ENCODE data around the gene DBT.
"Not testable (repeated sequence)": the region's sequence is repeated elsewhere in the genome, so short reads cannot be mapped to it uniquely, and the experiment has no call there.

Gene DBT

DNA sequence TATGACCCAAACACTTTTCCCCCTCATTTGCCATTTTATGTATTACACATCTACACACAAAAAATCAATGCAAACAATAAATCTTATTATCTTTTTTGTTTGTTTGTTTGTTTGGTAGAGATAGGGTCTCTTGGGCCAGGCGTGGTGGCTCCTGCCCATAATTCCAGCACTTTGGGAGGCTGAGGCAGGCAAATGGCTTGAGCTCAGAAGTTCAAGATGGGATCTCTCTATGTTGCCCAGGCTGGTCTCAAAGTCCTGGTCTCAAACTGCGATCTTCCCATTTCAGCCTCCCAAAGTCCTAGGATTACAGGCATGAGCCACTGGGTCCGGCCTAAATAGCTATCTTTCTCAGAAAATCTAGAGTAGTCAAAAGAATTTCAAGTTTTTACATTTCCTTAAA is 1.2 kb upstream of the DBT start:
- no peak for DNase-seq (ENCODE audit: low read depth in 2 of 2)

DNA sequence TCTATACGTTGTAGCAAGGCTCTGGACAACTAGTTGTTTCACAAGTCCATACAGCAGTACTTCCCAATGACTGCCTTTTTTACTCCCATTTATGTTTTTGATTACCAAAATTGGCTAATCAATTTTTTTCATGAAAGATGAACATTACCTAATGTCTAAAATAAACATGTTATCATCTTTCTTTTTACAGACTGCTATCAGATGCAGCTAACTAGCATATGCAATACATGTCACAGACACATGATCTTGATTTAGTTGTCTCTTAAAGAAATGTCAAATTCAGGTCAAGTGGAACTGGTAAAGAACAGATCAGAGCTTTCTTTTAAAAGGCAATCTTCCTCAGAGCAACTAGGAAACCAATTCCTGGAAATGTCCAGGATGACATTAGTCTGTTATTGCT is 630 bp upstream of the DBT start:
- DNase-seq (ENCODE audit: low read depth in 2 of 2), result no peak

DNA sequence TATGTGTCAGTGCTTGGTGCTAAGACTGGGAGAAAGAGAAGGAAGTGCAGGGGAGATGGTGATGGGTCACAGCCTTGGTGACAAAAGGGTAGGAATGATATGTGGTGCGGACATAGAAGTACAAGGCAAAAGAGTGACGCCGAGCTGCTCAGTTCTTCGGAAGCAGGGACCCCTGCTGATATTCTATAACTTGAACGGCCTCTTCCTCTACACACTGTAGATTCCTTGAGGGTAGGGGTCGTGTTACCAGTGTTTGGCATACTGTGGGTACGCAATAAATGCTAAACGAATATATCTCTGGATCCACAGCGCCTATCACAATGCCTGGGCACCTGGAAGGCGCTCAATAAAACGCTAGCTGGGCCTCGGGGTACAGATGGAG is 488 bp downstream of the DBT start:
- no peak for DNase-seq (ENCODE audit: low read depth in 2 of 2)

DNA sequence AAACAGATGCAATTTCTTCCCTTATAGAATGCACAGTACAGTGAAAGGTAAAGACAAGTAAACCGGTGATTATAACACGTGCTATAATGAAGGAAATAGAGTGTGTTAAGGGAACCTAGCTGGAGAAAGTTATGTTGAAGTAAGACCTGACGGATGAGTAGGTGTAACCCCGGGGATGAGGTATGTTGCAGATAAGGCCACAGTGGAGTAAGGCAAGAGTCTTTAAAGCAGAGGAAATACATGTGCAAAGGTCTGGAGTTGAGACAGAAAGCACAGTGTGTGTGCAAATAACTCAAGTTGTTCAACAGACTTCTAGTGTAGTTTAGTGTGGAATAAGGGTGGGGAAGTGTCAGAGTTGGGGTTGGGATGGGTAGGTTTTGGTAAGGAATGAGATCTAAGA is 2.9 kb downstream of the DBT start:
- DNase-seq (ENCODE audit: low read depth in 2 of 2), result no peak

DNA sequence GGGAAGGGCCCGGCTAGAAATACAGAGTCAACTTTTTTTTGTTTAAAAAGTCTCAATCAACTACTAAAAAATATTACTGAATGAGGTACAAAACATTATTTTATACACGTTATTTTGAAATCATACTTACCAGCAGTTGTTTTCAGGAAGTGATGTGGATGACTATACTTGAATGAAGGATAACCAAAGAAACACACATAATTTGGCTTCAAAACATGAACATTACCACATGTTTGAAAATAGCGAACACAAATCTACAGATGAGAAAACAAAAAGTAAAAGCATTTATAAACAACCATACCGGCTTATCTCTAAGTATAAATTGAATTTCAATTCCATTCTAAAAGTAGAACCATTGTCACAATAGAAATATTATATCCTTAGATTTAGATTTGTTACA is 9.0 kb downstream of the DBT start:
- DNase-seq (ENCODE audit: low read depth in 2 of 2), result no peak

DNA sequence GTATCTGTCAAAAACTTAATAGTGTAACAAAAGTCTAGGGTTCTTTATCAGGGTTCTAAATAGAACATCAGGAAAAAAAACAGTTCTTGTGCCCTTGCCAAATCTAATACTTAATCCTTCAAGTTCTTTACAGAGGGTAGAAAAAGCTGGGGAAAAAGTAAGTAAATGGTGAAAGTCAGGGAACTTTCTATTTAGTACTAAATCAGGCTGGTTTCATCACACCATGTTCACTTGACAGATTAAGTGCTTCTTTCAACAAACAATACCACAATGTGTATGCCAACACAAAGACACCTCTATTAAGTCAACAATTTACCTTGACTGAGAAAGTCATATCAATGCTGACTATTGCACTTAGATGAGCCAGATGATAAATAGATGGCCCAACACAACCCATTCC is 9.7 kb downstream of the DBT start:
- DNase-seq (ENCODE audit: low read depth in 2 of 2), result no peak

DNA sequence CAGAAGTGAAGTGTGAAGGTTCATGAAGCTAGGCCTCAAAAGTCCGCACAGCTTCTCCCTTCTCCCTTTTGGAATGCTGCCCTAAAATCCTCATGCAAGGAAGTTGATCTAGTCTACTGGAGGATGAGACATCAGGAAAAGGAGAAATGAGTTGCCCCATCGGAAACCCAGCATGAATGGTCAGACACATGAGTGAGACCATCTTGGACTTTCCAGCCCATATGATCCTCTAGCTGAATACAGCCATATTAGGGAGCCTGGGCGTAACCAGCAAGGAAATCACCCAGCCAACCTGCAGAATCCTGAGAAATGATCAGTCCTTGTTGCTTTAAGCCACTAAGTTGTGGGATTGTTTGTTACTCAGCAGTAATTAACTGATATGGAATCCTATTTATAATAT is 12.5 kb downstream of the DBT start:
- no peak for DNase-seq (ENCODE audit: low read depth in 2 of 2)

DNA sequence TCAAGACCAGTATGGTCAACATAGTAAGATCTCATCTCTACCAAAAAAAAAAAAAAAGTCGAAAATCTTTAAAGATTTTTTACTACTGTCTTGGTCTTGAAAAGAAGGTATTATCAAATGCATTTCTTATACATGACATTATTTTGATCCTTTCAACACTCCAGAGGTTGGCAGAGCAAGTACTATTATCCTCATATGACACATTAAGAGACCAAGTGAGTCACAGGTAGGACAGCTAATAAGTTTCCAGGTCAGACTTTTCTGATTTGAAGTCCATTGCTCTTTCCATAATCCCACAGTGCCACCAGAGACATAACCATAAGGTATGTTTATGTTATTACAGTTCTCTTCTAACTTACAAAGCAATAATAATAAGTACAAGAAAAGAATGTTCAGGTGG is 15.2 kb downstream of the DBT start:
- no peak for DNase-seq (ENCODE audit: low read depth in 2 of 2)

DNA sequence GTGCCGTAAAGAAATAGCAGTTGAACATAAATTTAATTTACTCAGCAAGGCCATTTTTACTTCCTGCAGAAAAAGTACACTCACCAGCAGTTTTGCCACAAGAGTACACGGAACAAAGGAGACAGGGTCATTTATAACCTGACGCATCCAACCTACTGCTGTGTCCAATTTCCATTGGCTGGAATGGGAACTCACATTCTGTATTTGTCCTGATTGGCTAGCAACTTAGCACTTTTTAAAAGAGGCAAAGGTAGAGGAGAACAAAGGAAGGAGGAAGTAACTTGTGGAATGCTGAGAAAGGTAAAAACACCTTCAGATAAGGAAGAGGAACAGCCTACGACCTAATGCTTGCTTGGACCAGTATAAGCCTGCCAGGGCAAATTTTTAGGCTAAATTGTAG is 16.1 kb downstream of the DBT start:
- DNase-seq (ENCODE audit: low read depth in 2 of 2), result not testable (repeated sequence)

DNA sequence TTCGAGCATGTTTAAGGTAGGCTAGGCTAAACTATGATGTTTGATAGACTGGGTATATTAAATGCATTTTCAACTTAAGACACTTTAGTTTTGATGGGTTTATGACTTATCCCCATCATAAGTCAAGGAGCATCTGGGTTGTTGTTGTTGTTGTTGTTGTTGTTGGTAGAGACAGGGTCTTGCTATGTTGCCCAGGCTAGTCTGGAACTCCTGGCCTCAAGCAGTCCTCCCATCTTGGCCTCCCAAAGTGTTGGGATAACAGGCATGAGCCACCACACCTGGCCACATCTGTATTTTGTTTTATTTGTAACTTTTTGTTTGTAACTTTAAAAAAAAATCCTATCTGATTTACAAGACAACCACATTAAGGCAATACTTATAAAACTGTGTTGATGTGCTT is 17.5 kb downstream of the DBT start:
- no peak for DNase-seq (ENCODE audit: low read depth in 2 of 2)

DNA sequence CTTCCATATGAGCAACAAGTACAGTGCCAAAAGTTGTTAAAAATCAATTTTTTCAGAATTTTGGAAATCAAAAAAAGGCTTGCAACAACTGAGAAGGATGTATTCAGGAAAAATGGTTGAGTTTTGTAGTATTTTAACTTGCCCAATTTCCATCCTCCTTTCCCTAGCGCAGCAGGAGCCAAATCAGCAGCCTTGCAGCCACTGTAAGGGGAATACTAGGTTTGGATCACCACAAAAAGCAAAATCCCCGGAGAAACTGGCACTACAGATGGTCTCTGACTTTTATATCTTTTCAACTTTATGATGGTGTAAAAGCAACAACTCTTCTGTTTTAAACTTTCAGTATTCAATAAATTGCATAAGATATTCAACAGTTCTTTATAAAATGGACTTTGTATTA is 17.9 kb downstream of the DBT start:
- DNase-seq (ENCODE audit: low read depth in 2 of 2), result no peak

DNA sequence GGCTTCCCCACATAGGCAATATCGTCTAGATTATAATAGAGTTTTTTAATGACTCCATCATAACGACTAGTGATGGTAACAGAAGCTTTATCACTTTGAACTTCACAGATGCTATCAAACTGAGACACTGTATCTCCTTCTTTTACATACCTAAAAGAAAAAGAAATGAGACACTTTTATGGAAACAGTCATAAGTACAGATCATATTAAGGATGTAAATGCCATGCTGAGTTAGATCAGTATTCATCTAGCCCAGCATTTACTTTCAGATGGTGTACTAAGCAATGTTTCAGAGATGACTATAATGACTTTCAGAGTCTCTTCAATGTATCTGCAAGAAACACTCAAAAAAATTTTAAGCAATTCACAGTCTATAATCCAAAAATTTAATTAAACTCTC is 18.9 kb downstream of the DBT start:
- DNase-seq (ENCODE audit: low read depth in 2 of 2), result no peak

DNA sequence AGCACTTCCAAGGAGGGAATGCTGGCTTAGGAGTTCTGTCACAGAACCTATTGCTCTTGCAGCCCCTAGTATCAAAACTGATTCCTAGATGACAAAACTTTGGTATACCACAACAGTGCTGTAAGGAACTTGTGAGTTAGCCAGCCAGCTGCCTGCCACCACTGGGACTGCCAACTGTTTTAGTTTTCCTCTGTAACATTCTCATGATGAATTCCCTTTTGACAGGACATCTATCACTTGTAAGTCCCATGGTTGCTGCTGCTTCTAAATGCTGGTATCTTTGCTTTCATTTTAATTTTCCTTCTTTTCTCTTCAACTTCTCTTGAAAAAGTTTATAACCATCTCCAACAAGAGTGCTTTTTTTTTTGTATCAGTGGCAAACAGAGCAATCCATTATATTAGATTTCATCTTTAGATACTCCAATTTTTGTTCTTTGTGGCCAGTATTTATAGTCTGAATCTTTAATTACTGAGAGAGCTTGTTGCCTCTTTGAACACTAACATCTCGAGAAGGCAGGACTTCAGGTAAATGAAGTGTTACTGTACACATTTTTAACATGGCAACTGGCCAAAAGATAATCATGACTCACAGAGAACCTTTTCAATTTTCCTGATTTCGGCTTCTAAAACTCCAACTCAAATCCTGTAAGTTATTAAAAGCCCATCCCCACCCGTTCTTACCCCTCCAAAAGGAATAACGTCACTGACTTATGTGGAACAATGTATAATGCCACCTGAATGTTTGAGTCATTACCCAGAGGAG is 19.8 kb downstream of the DBT start:
- no peak for DNase-seq (ENCODE audit: low read depth in 2 of 2)

DNA sequence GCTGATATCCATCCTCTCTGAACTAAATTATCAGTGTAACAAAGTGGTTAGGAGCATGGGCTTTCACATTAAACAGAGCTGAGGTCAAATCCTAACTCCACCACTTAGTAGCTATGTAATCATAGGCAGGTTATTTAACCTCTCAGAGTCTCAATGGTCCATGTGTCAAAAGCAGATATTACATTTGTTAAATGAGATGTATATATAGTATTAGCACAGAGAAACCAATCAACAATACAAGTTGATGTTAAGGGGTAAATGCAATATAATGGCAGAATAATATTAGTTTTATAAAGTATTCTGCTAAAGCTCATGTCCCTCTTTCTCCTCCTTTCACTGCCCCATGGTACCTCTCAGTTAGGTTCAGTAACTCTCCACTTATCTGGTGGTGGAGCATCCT is 27.2 kb downstream of the DBT start:
- no peak for DNase-seq (ENCODE audit: low read depth in 2 of 2)

DNA sequence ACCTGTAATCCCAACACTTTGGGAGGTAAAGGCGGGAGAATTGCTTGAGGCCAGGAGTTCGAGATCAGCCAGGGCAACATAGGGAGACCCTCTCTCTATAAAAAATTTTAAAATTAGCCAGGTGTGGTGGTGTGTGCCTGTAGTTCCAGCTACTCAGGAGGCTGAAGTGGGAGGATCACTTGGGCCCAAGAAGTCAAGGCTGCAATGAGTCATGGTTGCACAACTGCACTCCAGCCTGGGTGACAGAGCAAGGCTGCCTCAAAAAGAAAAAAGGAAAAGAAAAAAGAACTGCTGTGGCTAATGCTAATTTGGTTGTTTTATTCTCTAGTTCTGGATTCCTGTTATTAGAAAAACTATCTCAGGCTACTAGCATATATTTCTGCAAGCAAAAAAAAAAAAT is 29.8 kb downstream of the DBT start:
- DNase-seq (ENCODE audit: low read depth in 2 of 2), result no peak

DNA sequence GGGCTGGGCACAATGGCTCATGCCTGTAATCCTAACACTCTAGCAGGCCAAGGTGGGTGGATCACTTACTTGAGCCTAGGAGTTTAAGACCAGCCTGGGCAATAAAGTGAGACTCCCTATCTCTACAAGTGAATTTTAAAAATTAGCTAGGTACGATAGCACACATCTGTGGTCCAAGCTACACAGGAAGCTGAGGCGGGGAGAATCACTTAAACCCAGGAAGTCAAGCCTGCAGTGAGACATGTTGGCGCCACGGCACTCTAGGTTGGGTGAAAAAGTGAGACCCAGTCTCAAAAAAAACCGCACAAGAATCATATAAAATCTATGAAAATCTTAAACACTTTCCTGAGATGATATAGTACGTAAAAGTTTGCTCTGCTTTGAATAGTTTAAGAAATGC is 30.2 kb downstream of the DBT start:
- no peak for DNase-seq (ENCODE audit: low read depth in 2 of 2)

DNA sequence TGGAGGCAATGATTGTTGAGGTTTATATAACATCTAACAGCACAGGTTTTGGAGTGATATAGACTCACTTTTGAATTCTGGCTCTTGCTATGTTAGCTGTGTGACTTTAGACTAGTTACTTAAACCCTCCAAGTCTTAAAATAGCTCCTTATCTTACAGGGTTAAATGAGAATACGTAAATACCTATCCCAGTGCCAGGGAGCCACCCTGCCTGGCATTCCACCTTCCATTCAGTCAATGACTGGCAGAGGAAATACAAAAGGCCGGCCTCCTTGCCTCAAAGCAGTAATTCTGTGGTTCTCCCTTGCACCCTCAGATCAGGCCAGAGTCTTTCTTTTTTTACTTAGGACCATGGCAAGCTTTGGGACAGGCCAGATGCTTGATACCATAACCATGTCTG is 31.8 kb downstream of the DBT start:
- DNase-seq (ENCODE audit: low read depth in 2 of 2), result no peak

DNA sequence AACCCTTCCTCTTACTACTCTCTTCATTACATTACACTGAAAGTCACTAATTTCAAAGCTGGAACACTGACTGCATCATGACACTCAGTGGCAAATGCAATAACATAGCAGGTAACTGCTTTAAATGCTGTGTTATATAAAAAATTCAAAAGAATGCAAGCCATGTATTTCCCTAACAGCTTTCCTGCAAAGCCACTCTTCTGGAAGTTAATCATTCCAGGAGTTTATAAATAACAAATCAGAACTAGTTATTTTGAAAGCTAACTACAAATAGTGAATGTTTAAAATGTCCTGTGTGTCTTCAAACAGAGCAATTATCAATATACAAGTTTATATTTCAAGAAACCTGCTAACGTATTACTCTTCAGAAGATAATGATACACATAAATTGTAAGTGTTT is 34.5 kb downstream of the DBT start:
- no peak for DNase-seq (ENCODE audit: low read depth in 2 of 2)

DNA sequence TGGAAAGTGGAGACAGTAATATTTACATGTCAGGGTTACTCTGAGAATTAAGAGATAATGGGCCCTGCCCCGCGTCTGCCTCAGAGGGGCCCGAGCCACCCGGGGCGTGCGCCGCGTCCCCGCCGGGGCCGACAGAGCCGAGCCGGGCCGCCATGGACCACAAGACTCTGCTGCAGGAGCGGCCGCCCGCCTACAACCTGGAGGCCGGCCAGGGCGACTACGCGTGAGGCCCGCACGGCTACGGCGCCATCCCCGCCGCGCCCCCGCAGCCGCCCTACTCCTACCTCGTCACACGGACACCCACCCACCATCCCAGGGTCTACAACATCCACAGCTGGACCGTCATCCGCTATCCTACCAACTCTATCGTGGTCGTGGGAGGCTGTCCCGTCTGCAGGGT is 36.5 kb downstream of the DBT start:
- DNase-seq (ENCODE audit: low read depth in 2 of 2), result no peak

DNA sequence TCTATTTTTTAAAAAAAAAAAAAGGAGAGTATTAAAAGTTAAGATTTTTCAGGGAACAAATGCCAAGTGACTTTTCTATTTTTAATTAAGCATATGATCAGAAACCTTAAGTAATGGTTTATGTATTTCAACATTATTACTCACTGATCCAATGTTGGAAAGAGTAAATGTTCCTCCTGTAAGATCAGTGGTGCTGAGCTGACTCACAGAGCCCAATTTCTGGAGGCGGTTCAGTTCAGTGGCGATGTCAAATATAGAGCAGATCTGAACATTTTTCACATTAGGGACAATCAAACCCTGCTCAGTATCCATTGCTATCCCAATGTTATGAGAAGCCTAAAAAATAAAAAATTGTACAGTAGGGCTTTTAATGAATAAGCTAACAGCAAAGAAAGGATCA is 43.3 kb downstream of the DBT start:
- DNase-seq (ENCODE audit: low read depth in 2 of 2), result no peak

DNA sequence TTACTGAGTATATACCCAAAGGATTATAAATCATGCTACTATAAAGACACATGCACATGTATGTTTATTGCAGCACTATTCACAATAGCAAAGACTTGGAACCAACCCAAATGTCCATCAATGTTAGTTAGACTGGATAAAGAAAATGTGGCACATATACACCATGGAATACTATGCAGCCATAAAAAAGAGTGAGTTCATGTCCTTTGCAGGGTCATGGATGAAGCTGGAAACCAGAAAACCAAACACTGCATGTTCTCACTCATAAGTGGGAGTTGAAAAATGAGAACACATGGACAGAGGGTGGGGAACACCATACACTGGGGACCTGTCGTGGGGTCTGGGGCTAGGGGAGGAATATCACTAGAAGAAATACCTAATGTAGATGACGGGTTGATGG is 44.0 kb downstream of the DBT start:
- not testable (repeated sequence) for DNase-seq (ENCODE audit: low read depth in 2 of 2)

DNA sequence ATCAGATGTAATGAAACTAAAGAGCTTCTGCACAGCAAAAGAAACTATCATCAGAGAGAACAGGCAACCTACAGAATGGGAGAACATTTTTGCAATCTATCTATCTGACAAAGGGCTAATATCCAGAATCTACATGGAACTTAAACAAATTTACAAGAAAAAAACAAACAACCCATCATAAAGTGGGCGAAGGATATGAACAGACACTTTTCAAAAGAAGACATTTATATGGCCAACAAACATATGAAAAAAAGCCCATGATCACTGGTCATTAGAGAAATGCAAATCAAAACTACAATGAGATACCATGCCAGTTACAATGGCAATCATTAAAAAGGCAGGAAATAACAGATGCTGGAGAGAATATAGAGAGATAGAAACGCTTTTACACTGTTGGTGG is 44.5 kb downstream of the DBT start:
- DNase-seq (ENCODE audit: low read depth in 2 of 2), result not testable (repeated sequence)

DNA sequence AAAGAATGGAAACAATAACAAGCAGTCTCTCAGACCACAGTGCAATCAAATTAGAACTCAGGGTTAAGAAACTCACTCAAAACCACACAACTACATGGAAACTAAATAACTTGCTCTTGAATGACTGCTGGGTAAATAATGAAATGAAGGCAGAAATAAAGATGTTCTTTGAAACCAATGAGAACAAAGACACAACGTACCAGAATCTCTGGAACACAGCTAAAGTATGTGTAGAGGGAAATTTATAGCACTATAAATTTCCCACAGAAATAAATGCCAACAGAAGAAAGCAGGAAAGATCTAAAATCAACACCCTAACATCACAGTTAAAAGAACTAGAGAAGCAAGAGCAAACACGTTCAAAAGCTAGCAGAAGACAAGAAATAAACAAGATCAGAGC is 46.9 kb downstream of the DBT start:
- DNase-seq (ENCODE audit: low read depth in 2 of 2), result not testable (repeated sequence)

DNA sequence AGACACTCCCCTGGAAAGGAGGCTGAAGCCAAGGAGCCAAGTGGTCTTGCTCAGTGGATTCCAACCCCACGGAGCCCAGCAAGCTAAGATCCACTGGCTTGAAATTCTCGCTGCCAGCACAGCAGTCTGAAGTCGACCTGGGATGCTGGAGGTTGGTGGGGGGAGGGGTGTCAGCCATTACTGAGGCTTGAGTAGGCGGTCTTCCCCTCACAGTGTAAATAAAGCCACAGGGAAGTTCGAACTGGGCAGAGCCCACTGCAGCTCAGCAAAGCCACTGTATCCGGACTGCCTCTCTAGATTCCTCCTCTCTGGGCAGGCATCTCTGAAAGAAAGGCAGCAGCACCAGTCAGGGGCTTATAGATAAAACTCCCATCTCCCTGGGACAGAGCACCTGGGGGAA is 49.6 kb downstream of the DBT start:
- not testable (repeated sequence) for DNase-seq (ENCODE audit: low read depth in 2 of 2)

All from stimulated activated CD4-positive, alpha-beta T cell treated with anti-CD3 and anti-CD28 coated beads, Interleukin-1b, Interleukin-23, amount 100 ng/mL, for 1 hour (primary cell).